Prostate gland (tissue), 2 donors: Measurements from ENCODE around the gene A1BG. TPM values are rescaled to one million over a fixed set of nuclear protein-coding genes. Genes with fewer than 3 reads are reported as not detected.

ENCODE experiments used
- DNase-seq: peaks from one replicate; pipeline ENCODE4 v3.0.0-alpha.2; 2019; ENCODE audit warnings: low spot score
- H3K27ac ChIP-seq, 2 donors: fragments of 200-600 bp; sonication (generic); 2 replicates each; pipeline ENCODE4 v1.5.1; 2017 to 2019
- H3K27me3 ChIP-seq: fragments of 200-600 bp; sonication (generic); replicated peaks from 2 replicates; pipeline ENCODE4 v1.5.1; 2019; ENCODE audit not compliant: insufficient read depth
- H3K36me3 ChIP-seq, 2 donors: fragments of 200-600 bp; sonication (generic); 1 replicate in 1 of 2; 2 replicates in 1 of 2; pipeline versions ENCODE4 v1.5.1 to v1.8.1; 2017 to 2019
- H3K4me1 ChIP-seq: fragments of 200-600 bp; sonication (generic); replicated peaks from 2 replicates; pipeline ENCODE4 v1.5.1; 2019
- H3K4me3 ChIP-seq, 2 donors: fragments of 200-600 bp; sonication (generic); 2 replicates each; pipeline ENCODE4 v1.5.1; 2017 to 2019
- H3K9me3 ChIP-seq: fragments of 200-600 bp; sonication (generic); 2 replicates; pipeline ENCODE4 v1.5.1; 2017
- CTCF ChIP-seq, 4 experiments: fragments of 200-600 bp in 2 of 4; fragments of 450-650 bp in 2 of 4; sonication (generic) in 2 of 4; IDR thresholded peaks; 1 replicate in 3 of 4; 2 replicates in 1 of 4; pipeline ENCODE4 v1.5.1; 2016 to 2019; ENCODE audit warnings: antibody characterized with exemption in 4 of 4, mild to moderate bottlenecking in 2 of 4, moderate library complexity in 2 of 4
- POLR2A ChIP-seq: fragments of 450-650 bp; IDR thresholded peaks from one replicate; pipeline ENCODE4 v1.6.1; 2016; ENCODE audit warnings: antibody characterized with exemption, mild to moderate bottlenecking
- POLR2AphosphoS5 ChIP-seq: sonication (generic); formaldehyde crosslinking; IDR thresholded peaks from one replicate; pipeline ENCODE4 v1.6.1; 2017; ENCODE audit warnings: antibody characterized with exemption
- WGBS: methylation state at CpG from one replicate; pipeline ENCODE4 v1.1.5; 2018; 5-methylcytosine and 5-hydroxymethylcytosine counted together
- intact Hi-C: fragments of 100-400 bp; cut with DNase I; formaldehyde crosslinking; loops from one replicate; pipeline ENCODE4 v1.14.2; 2022
- total RNA-seq, 2 donors: library from RNA; depleted of rRNA; stranded (reverse); fragments of >200 nt; gene quantifications; one replicate each; pipeline ENCODE4 v1.1.0, GENCODE V29; 2016

The A1BG gene
- total RNA-seq, 2 donors from 2014 or later, result 5.6 to 25.6 TPM

DNA sequence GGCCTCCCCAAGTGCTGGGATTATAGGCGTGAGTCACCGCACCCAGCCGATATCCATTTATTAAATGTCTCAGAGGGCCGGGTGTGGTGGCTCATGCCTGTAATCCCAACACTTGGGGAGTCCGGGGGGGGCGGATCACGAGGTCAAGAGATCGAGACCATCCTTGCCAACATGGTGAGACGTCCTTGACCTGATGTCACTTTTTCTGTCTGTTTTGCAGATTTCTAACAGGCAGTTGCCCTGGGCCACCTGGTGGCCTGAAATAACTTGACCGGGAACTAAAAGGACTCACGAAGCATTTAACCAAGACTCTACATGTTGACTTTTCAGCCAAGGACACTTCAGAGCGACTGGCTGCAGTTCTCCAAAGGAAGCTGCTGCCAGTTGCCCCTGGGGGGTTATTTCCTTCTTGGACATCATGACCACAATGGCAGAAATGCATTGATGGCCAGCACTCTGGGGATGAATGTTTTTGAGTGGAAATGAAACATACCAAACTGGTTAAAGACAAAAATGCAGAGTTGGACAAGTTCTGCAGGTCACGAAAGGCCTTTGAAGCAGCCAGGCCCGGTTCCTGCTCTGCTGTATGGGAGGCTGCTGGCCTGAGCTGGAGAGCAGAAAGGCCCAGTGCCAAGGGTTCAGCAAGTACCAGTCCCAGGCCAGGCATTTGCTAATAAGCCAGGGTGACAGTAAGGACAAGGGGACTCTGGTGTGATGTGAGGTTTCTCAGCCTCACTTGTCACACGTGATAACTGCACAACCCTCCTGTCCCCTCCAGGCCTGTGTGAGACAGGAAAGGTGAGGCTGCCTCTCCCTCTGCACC lies 19.2 kb upstream of the A1BG start:
- no peak for DNase-seq
- WGBS, result 75% methylated on average over 15 of the region's 15 CpGs

GRCh38 chr19:58368561-58369360 lies 15.5 kb upstream of the A1BG start:
- Histone ChIP-seq H3K4me1 (no peaks in the 10 kb centered on the region), H3K4me3 (no peak overlapping the region), H3K27me3 (no peaks in the 10 kb centered on the region), H3K27ac (no peak overlapping the region), H3K9me3 (no peaks in the 10 kb centered on the region), H3K36me3 (no peaks in the 10 kb centered on the region)
- intact Hi-C loops, result no loop called here
- 90% methylated on average over 64 of the region's 68 CpGs for WGBS
- no peak for DNase-seq
- TF ChIP-seq CTCF (IDR thresholded peaks at IDR 0.05) (no peak), POLR2AphosphoS5 (no peak), POLR2A (no peak)

More for the DNA sequence above, 19.2 kb upstream of the A1BG start:
- intact Hi-C loops, result no loop called here
- Histone ChIP-seq H3K27ac (no peak overlapping the region), H3K36me3 (no peaks in the 10 kb centered on the region), H3K9me3 (no peaks in the 10 kb centered on the region), H3K4me3 (no peak overlapping the region), H3K4me1 (no peaks in the 10 kb centered on the region), H3K27me3 (no peaks in the 10 kb centered on the region)
- TF ChIP-seq POLR2A (no peak), CTCF (IDR thresholded peaks at IDR 0.05) (no peak), POLR2AphosphoS5 (no peak)

- intact Hi-C loops, result no loop called here
- no peak for DNase-seq
- H3K36me3 ChIP-seq, result no peaks in the 10 kb centered on the region
- H3K4me3 ChIP-seq, result no peak overlapping the region
- TF ChIP-seq POLR2AphosphoS5 (no peak), POLR2A (no peak), CTCF (IDR thresholded peaks at IDR 0.05) (no peak)
- no peaks in the 10 kb centered on the region for H3K9me3 ChIP-seq
- no peaks in the 10 kb centered on the region for H3K4me1 ChIP-seq
- 74% methylated on average over 72 of the region's 106 CpGs for whole genome bisulfite sequencing
- H3K27ac ChIP-seq, result no peak overlapping the region
- H3K27me3 ChIP-seq, result no peaks in the 10 kb centered on the region
Measured at GRCh38 chr19:58367698-58368454, 14.6 kb upstream of the A1BG start.

- WGBS, result 84% methylated on average over 32 of the region's 32 CpGs
- no peak for TF ChIP-seq POLR2A
- no peak for TF ChIP-seq CTCF (IDR thresholded peaks at IDR 0.05)
- TF ChIP-seq POLR2AphosphoS5, result no peak
- Histone ChIP-seq H3K4me3 (no peak overlapping the region), H3K4me1 (no peaks in the 10 kb centered on the region), H3K9me3 (no peaks in the 10 kb centered on the region), H3K36me3 (no peaks in the 10 kb centered on the region), H3K27ac (no peak overlapping the region), H3K27me3 (no peaks in the 10 kb centered on the region)
- no peak for DNase-seq
- intact Hi-C loops, result no loop called here
Measured at GRCh38 chr19:58366585-58367430, 13.5 kb upstream of the A1BG start.
